ENCODE data around the gene KIAA0825. TPM values are rescaled to one million over a fixed set of nuclear protein-coding genes. Genes with fewer than 3 reads are reported as not detected.

The KIAA0825 gene
- total and polyA plus RNA-seq, 2 donors = 0.79 to 25.5 TPM

DNA sequence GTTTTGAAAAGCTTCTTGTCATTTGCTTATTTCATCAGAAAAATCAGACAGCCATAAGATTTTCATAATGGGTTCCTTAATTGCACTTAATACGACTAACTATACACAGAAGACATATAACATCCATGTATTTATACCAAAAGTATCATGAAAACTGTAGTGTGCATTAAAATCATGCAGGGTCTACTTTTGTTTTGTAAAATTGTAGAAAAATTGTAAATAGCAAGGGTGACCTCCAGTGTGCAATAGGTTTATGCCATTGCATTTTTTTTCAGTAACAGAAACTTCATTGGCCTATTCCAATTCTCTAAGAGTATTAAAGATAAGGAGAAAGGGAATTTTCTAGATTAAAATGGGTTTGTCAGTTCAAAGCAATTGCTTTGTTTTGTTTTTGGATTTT lies 307.6 kb downstream of the KIAA0825 start:
- H3K4me3 ChIP-seq (ENCODE audit: low read depth, low read length) = no peak overlapping the region
- no peaks in the 10 kb centered on the region for H3K4me1 ChIP-seq (ENCODE audit: insufficient read depth)
- no peaks in the 10 kb centered on the region for H3K36me3 ChIP-seq (ENCODE audit: insufficient read depth)
- DNase-seq (ENCODE audit: extremely low spot score) = no peak
- 93% methylated on average over 1 of the region's 1 CpG for WGBS
- no peak overlapping the region for H3K27ac ChIP-seq (ENCODE audit: low read depth)

DNA sequence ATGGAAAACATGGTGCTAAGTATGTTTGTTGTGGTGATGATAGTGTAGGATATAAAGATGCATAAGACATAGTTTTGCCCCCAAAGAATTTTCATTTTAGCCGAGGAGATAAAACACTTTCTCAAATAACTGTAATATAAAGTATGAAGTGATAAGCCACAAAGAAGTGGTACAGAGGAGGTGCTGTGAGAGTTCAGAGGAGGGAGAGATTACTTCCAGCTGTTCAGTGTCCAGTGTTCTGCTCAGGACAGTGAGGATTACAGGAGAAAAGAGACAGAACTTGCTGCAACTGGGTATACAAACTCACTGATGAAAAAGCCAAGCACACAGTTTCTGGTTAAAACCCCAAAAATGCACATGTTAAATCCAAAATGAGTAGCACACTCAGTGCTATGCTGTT lies 309.3 kb downstream of the KIAA0825 start:
- H3K36me3 ChIP-seq (ENCODE audit: insufficient read depth) = no peaks in the 10 kb centered on the region
- no peaks in the 10 kb centered on the region for H3K4me1 ChIP-seq (ENCODE audit: insufficient read depth)
- peak; percentile 1 for DNase-seq (ENCODE audit: extremely low spot score)
- 29% methylated on average over 1 of the region's 1 CpG for WGBS
- no peak overlapping the region for H3K27ac ChIP-seq (ENCODE audit: low read depth)
- no peak overlapping the region for H3K4me3 ChIP-seq (ENCODE audit: low read depth, low read length)

DNA sequence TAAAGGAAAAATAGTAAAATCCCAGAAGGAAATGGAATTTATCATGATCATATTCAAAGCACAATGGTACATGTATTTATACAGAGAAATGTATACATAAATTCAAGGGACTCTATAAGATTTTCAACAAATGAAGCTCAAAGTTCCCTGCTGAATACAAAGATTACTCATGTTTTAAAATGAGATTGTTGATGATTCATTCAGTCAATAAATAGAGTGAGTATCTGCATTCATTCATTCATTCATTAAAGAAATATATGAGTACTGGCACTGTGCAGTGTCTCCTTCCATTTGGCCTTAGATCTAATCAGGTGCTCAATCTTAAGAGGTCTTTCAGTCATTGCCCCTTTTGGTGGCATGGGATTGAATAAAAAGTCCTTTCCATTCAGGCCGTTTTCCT lies 310.0 kb downstream of the KIAA0825 start:
- Histone ChIP-seq H3K4me3 (ENCODE audit: low read depth, low read length) (no peak overlapping the region), H3K27ac (ENCODE audit: low read depth) (no peak overlapping the region), H3K4me1 (ENCODE audit: insufficient read depth) (no peaks in the 10 kb centered on the region), H3K36me3 (ENCODE audit: insufficient read depth) (no peaks in the 10 kb centered on the region)
- DNase-seq (ENCODE audit: extremely low spot score) = no peak
- WGBS = 58% methylated on average over 1 of the region's 1 CpG

DNA sequence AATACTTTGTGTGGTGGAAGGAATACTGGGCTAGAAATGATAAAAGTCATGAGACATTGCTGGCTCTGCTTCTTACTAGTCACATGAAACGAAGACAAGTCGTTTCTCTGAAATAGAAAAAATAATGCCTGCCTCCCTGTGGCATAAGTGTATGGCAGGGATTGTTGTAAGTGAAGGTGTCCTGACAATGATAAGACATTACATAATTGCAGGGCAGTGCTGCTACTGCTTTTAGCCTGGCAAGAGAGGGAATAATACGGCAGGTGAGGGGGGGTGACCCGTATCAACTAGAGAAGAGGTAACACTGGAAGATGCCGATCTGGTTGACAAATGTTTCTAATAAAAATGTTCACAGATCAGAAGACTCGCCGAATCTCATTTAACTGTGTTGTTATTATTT lies 314.3 kb downstream of the KIAA0825 start:
- no peak overlapping the region for H3K27ac ChIP-seq (ENCODE audit: low read depth)
- no peak overlapping the region for H3K4me3 ChIP-seq (ENCODE audit: low read depth, low read length)
- whole genome bisulfite sequencing = 84% methylated on average over 7 of the region's 7 CpGs
- no peak for DNase-seq (ENCODE audit: extremely low spot score)
- no peaks in the 10 kb centered on the region for H3K4me1 ChIP-seq (ENCODE audit: insufficient read depth)
- H3K36me3 ChIP-seq (ENCODE audit: insufficient read depth) = no peaks in the 10 kb centered on the region

DNA sequence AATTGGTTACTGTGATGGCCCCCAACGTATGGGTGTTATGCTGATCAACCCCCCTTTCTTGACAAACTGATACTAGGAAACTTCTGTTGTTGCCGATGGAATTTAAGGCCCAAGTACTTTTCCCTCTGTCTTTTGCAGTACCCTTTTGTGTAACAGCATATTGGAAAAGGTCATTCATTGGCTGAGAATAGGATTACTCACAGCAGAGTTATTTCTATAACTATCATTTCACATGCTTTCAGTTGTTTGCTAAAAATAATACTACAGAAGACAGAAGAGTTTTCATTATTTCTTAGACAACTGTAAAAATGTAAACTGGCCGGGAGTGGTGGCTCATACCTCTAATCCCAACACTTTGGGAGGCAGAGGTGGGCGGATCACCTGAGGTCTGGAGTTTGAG lies 329.5 kb downstream of the KIAA0825 start:
- WGBS = 66% methylated on average over 4 of the region's 4 CpGs
- Histone ChIP-seq H3K36me3 (ENCODE audit: insufficient read depth) (no peaks in the 10 kb centered on the region), H3K27ac (ENCODE audit: low read depth) (no peak overlapping the region), H3K4me3 (ENCODE audit: low read depth, low read length) (no peak overlapping the region), H3K4me1 (ENCODE audit: insufficient read depth) (no peaks in the 10 kb centered on the region)
- no peak for DNase-seq (ENCODE audit: extremely low spot score)

DNA sequence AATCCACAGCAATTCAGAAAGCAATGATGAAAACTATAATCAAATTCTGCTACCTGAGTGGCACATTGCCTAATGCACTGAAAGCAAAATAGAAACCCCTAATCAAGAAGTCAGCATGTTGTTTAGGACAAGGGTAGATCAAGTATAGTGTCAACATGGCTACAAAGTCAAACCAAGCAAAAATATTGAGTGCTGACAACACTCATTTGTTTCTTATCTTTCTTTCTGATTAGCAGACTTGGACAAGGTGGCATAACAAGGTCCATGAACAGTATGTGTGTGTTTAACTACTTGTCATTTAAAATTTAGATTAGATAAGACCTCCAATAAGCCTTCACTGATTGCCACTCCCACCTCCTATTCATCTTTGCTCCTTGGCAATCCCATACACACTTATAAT lies 332.4 kb downstream of the KIAA0825 start:
- H3K27ac ChIP-seq (ENCODE audit: low read depth) = no peak overlapping the region
- H3K4me1 ChIP-seq (ENCODE audit: insufficient read depth) = no peaks in the 10 kb centered on the region
- DNase-seq (ENCODE audit: extremely low spot score) = no peak
- no peaks in the 10 kb centered on the region for H3K36me3 ChIP-seq (ENCODE audit: insufficient read depth)
- H3K4me3 ChIP-seq (ENCODE audit: low read depth, low read length) = no peak overlapping the region

DNA sequence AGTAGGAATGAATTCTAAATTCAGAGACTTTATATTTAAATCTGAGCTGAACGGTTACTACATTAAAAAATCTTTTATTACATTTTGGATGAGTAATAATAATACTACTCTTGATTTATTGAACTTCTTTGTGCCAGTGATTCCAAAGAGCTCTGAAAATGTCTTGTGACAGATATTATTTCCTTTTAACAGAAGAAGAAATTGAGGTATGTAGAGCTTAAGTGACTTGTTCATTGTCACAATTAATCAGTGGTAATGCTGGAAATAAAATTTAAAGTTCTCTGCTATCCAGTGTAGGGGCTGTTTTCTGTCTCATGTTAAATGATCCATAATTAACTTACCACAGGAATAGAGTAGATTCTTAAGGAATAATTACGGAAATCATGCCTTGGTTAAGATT lies 335.3 kb downstream of the KIAA0825 start:
- no peaks in the 10 kb centered on the region for H3K4me1 ChIP-seq (ENCODE audit: insufficient read depth)
- no peak for DNase-seq (ENCODE audit: extremely low spot score)
- WGBS = 76% methylated on average over 2 of the region's 2 CpGs
- no peak overlapping the region for H3K27ac ChIP-seq (ENCODE audit: low read depth)
- no peak overlapping the region for H3K4me3 ChIP-seq (ENCODE audit: low read depth, low read length)
- H3K36me3 ChIP-seq (ENCODE audit: insufficient read depth) = no peaks in the 10 kb centered on the region

DNA sequence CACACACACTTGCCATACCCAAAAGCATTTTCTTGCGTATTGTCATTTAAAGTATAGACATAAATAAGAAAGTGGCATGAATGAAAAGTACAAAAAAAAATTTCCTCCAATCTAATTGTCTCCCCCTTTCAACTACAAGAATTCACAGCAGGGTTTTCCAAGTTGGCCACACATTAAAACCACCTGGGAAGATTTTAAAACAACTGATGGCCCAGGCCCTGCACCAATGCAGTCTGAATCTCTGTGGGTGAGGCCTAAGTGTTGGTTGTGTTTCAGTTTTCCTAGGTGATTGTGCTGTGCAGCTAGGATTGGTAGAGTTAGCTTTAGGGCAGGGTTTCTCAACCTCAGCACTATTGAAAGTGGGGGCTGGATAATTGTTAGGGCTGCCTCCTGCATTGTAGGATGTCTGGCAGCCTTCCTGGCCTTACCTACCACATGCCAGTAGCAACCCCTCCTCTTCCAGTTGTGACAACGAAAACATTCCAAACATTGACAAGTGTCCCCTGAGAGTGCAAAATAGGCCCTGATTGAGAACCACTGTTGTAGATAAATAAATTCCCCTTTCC lies 337.1 kb downstream of the KIAA0825 start:
- Histone ChIP-seq H3K4me1 (ENCODE audit: insufficient read depth) (no peaks in the 10 kb centered on the region), H3K27ac (ENCODE audit: low read depth) (no peak overlapping the region), H3K4me3 (ENCODE audit: low read depth, low read length) (no peak overlapping the region), H3K36me3 (ENCODE audit: insufficient read depth) (no peaks in the 10 kb centered on the region)
- no peak for DNase-seq (ENCODE audit: extremely low spot score)
- WGBS = 90% methylated on average over 2 of the region's 2 CpGs

DNA sequence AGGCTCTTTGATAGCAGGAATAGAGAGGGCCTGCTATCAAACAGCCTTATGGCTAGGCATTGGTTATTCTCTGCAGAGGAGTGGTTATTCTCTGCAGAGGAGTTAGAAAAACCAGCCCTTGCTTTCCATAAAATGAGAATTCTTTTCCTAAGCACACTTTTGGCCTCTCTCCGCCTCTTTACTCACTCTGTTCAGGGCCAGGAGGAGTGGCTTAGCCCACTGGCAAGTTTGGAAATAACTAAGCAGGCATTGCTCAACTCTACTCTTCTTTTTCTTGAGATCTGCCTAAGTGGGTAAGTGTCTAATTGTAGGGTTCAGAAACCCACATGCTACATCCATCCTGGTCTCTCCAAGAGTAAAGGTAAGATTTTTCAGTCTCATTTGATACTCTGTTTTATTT lies 341.7 kb downstream of the KIAA0825 start:
- Histone ChIP-seq H3K36me3 (ENCODE audit: insufficient read depth) (no peaks in the 10 kb centered on the region), H3K27ac (ENCODE audit: low read depth) (no peak overlapping the region), H3K4me1 (ENCODE audit: insufficient read depth) (no peaks in the 10 kb centered on the region), H3K4me3 (ENCODE audit: low read depth, low read length) (no peak overlapping the region)
- DNase-seq (ENCODE audit: extremely low spot score) = no peak
- WGBS = 81% methylated on average over 1 of the region's 1 CpG

DNA sequence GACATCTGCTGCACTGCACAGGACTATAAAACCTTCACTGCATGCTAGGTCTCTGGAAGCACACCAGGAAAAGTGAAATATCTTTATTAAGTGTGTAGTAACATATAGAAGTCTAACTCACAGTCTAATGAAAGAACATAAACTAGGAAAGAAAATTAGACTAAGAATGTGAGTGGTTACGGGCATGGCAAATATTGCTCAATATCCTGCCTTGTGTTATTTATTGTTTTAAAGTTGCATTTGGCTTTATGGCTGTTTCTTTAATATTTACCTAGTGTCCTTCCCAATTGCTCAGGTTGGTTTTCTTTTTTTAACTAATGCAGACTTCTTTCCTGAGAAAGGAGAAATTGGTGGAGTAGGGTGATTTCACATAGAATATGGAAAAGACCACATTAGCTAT lies 342.4 kb downstream of the KIAA0825 start:
- Histone ChIP-seq H3K4me1 (ENCODE audit: insufficient read depth) (no peaks in the 10 kb centered on the region), H3K27ac (ENCODE audit: low read depth) (no peak overlapping the region), H3K4me3 (ENCODE audit: low read depth, low read length) (no peak overlapping the region), H3K36me3 (ENCODE audit: insufficient read depth) (no peaks in the 10 kb centered on the region)
- WGBS = 78% methylated on average over 1 of the region's 1 CpG
- no peak for DNase-seq (ENCODE audit: extremely low spot score)

DNA sequence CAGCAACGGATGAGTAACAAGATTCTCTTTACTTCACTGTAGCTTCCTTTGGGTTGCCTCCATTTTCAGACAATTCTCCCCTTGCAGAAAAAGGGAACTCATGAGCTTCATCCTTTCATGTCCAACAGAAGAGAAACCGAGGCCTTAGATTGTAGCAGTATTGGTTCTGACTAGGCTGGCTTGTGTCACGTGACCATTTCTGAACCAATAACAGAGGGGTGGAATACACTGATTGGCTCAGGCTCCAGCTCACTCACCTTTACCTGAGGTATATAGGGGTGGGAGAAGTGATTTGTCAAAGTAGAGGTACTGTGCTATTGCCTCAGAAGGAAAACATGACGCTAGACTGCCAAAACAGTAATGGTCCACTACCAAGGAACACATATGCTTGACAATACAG lies 343.7 kb downstream of the KIAA0825 start:
- no peaks in the 10 kb centered on the region for H3K36me3 ChIP-seq (ENCODE audit: insufficient read depth)
- no peak overlapping the region for H3K27ac ChIP-seq (ENCODE audit: low read depth)
- no peaks in the 10 kb centered on the region for H3K4me1 ChIP-seq (ENCODE audit: insufficient read depth)
- 97% methylated on average over 4 of the region's 4 CpGs for WGBS
- no peak overlapping the region for H3K4me3 ChIP-seq (ENCODE audit: low read depth, low read length)
- DNase-seq (ENCODE audit: extremely low spot score) = no peak

DNA sequence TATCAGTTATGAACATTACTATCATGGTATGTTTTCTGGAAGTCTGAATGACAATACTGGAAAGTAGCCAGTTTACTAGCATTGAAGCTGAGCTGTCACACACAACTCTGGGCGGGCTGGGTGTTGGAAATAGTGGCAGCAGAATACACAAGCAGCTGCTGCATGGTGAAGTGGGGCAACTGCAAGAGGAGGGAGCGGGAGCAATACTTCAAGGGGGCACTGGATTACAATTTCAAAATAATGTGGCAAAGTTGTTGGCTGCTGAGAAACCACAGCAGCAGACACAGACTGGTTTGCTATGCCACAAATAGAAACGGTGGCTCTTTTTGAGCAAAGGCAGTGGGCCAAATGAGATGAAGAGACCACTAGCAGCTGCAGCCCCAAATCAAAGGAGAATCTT lies 350.2 kb downstream of the KIAA0825 start:
- no peak overlapping the region for H3K27ac ChIP-seq (ENCODE audit: low read depth)
- H3K4me1 ChIP-seq (ENCODE audit: insufficient read depth) = no peaks in the 10 kb centered on the region
- no peak for DNase-seq (ENCODE audit: extremely low spot score)
- no peaks in the 10 kb centered on the region for H3K36me3 ChIP-seq (ENCODE audit: insufficient read depth)
- no peak overlapping the region for H3K4me3 ChIP-seq (ENCODE audit: low read depth, low read length)
- 83% methylated on average over 3 of the region's 3 CpGs for WGBS

DNA sequence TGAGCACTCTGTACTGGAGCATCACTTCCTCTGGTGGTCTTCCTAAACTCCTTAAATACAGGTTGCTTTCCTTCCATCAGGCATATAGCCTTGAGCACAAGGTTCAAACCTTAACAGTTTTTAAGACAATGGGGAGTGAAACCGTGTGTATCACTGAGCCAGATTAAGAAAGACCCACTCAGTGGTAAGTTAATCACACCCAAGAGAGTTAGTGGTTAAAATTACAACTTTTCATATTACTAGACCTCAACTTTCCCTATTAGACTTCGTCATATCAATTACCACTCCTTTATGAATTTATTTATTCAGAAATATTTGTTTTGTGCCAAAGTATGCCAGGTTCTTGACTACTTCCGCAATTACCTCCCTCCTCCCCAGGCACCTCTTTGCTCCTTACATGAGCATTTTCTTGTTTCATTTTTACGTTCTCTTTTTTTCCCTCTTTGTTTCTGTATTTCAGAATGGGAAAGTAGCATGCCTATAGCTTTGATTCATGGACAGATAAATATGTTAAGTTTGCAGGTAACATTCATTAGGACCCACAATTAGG lies 351.0 kb downstream of the KIAA0825 start:
- Histone ChIP-seq H3K27ac (ENCODE audit: low read depth) (no peak overlapping the region), H3K4me1 (ENCODE audit: insufficient read depth) (no peaks in the 10 kb centered on the region), H3K36me3 (ENCODE audit: insufficient read depth) (no peaks in the 10 kb centered on the region), H3K4me3 (ENCODE audit: low read depth, low read length) (no peak overlapping the region)
- no peak for DNase-seq (ENCODE audit: extremely low spot score)
- 84% methylated on average over 4 of the region's 4 CpGs for WGBS

DNA sequence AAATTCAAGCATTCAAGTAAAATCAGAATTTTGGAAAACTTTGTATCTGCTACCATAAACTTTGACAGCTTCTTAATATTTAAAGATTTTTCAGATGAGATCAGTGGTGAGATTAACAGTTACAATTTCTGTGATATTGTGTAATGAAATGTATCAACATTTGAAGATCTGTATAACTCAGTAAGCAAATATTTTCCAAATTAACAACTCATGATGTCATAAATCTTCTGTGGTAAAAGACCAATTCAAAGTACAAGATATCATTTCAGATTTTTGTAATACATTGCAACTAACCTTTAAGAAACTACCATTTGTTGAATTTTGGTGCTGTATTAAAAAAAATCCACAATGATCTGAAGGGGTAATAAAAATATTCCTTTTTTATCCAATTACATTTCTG lies 352.2 kb downstream of the KIAA0825 start:
- no peak overlapping the region for H3K4me3 ChIP-seq (ENCODE audit: low read depth, low read length)
- DNase-seq (ENCODE audit: extremely low spot score) = no peak
- H3K27ac ChIP-seq (ENCODE audit: low read depth) = no peak overlapping the region
- no peaks in the 10 kb centered on the region for H3K36me3 ChIP-seq (ENCODE audit: insufficient read depth)
- H3K4me1 ChIP-seq (ENCODE audit: insufficient read depth) = no peaks in the 10 kb centered on the region

DNA sequence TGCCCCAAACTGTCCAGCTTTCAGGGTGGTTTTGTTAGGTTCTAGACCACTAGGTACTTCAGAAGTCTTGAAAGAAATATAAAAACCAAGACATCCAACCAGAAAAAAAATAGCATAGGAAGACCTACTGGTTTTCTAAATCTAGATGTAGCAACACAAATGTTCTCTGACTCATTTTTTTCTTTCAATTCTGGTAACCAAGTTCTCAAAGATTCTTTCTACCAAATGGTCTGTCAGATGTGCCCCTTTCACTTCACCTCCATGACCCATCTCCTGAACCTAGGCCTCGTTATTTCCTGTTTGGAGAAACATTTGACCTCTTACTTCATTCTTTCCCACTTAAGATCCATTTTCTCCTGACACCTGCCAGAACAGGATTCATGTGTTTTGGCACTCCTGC lies 355.3 kb downstream of the KIAA0825 start:
- Histone ChIP-seq H3K4me3 (ENCODE audit: low read depth, low read length) (no peak overlapping the region), H3K27ac (ENCODE audit: low read depth) (no peak overlapping the region), H3K4me1 (ENCODE audit: insufficient read depth) (no peaks in the 10 kb centered on the region), H3K36me3 (ENCODE audit: insufficient read depth) (no peaks in the 10 kb centered on the region)
- DNase-seq (ENCODE audit: extremely low spot score) = no peak
- WGBS = 82% methylated on average over 1 of the region's 1 CpG

All from urinary bladder (tissue), 4 donors.